Measurements from ENCODE around the gene B3GNT9.

B3GNT9 gene

DNA sequence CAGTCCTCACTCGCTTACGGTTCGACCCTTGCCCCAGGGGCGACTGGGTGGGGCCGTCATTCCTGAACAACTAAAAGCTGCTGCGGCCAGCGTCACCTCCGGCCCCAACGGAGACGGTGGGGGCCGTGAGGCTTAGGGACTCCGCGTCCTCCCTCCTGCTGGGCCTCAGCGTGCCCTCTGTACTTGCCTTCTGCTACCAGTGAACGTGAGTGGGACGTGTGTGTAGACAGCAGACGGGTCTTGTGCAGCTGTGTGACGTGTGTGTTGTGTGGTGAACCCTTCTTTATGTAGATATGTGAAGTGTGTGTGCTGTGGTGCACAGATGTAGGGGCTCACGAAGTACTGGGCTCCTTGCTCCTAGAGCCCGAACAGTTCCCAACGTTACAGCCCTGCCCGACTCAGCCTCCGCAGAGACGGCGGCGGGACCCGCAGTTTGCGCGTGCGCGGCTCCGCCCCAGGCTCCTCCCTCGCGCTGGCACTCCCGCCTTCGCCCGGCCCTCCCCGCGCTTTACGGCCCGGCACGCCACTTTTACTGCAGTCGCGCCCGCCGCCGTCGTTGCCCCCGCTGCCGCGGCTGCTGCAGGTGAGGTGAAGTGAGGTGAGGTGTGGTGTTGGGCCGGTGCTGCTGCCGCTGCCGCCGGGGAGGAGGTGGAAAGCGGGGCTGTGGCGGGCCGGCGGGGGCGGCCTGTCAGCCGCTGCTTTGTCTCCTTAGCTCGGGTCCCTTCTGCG is 41.2 kb downstream of the B3GNT9 start, which contains the start of gene PHAF1:
Gene PHAF1, plus strand, starts transcription at position 535 of the 729 bp plus-strand sequence. CDS start 235 bp downstream, outside the sequence.
- peak; percentile 52 for DNase-seq

DNA sequence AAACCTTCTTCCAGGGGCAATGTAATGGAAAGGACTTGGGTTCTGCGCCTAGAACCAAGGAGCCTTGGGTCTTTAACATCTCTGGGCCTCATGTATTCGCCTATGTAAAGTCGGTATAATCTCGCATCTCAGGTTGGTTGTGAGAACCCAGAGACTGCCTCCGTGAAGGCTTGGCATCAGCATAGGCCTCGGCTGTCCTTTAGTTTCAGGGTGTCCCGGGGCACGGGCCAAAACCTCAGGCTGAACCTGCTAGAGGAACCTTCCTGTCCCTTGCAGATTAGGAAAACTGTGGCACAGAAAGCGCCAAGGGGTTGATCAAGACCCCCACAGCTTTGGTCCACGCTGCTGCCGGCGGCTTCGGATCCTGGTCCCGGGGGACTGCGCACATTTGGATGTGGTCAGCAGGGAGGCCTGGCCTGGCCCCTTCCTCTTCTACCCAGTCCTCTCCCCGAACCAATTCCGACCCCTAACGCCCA is 41.8 kb downstream of the B3GNT9 start:
- DNase-seq: no peak

GRCh38 chr16:67108489-67108888 is 42.3 kb downstream of the B3GNT9 start:
- no peak for DNase-seq

DNA sequence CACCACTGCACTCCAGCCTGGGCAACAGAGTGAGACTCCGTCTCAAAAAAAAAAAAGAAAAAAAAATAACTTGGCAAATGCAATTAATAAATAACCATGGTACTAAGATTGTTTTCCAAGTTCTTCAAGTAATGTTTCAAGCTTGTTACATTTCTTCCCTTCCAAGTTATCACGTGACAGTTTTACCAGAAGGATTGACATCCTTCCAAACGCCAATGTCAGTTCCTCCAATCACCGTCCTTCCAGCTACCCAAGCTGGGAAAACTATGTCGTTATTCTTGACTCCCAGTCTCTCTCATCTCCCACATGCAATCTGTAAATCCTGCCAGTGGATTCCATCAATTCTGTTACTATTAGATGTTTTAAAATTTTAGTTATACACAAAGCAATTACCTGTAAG is 44.9 kb downstream of the B3GNT9 start:
- no peak for DNase-seq

DNA sequence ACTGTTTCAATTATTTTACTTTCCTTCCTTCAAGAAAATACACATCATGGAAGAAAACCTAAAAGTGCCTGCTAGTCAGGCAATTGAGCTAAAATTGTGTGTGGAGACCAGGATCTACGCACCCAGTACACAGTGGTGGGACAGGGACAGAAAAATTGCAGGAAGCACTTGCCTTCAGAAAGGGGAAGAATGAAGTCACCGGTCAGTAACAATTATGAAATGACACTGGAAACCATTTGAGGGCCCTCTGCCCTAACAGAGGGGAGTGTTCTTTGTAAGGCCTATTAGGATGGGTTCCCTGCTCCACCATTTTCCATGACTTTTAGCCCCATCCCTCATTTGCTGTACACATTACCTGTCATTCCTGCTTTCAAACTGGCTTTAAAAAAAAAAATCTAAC is 45.6 kb downstream of the B3GNT9 start:
- DNase-seq: no peak

GRCh38 chr16:67104845-67105244 is 46.0 kb downstream of the B3GNT9 start:
- DNase-seq: no peak

DNA sequence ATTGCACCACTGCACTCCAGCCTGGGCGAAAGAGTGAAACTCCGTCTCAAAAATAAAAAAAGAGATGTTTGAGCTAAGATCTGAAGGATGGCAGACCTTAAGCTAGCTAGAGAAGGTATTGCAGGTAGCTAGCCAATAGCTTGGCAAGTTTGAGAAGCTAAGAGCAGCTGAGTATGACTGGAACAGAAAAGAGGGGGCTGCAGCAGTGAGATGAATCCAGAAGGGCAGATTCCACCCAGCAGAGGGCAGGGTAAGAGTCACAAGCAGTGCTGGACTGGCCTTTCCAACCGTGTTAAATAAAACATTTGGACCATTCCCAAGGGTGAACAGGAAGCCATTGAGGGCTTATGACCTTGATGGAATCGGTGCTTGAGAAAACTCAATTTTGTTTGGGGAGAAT is 46.7 kb downstream of the B3GNT9 start:
- no peak for DNase-seq

GRCh38 chr16:67101311-67102082 is 49.3 kb downstream of the B3GNT9 start:
- DNase-seq: no peak

- no peak for DNase-seq
Measured at GRCh38 chr16:67100569-67101310, 50.1 kb downstream of the B3GNT9 start.

- DNase-seq: no peak
Measured at GRCh38 chr16:67098599-67098998, 52.2 kb downstream of the B3GNT9 start.
